IPS-15b (cell line): ENCODE measurements around the gene RANBP1.
"Not testable (repeated sequence)": the region's sequence is repeated elsewhere in the genome, so short reads cannot be mapped to it uniquely, and the experiment has no call there.

Source experiments
- H3K27me3 ChIP-seq: one replicate; pipeline ENCODE4 v1.6.1; 2013; ENCODE audit warnings: low read length; ENCODE audit not compliant: control insufficient read depth, insufficient read depth
- H3K36me3 ChIP-seq: one replicate; pipeline ENCODE4 v1.6.1; 2013; ENCODE audit warnings: low read length; ENCODE audit not compliant: control insufficient read depth, insufficient read depth
- H3K4me1 ChIP-seq: one replicate; pipeline ENCODE4 v1.6.1; 2013; ENCODE audit warnings: mild to moderate bottlenecking, low read length; ENCODE audit not compliant: control insufficient read depth, insufficient read depth
- H3K4me3 ChIP-seq: one replicate; pipeline ENCODE4 v1.5.1; 2013; ENCODE audit warnings: low read depth, low read length
- H3K9ac ChIP-seq: one replicate; pipeline ENCODE4 v1.6.1; 2013; ENCODE audit warnings: low read depth, mild to moderate bottlenecking, low read length
- H3K9me3 ChIP-seq: one replicate; pipeline ENCODE4 v1.6.1; 2013; ENCODE audit warnings: mild to moderate bottlenecking, low read length; ENCODE audit not compliant: control insufficient read depth, insufficient read depth

RANBP1 gene

DNA sequence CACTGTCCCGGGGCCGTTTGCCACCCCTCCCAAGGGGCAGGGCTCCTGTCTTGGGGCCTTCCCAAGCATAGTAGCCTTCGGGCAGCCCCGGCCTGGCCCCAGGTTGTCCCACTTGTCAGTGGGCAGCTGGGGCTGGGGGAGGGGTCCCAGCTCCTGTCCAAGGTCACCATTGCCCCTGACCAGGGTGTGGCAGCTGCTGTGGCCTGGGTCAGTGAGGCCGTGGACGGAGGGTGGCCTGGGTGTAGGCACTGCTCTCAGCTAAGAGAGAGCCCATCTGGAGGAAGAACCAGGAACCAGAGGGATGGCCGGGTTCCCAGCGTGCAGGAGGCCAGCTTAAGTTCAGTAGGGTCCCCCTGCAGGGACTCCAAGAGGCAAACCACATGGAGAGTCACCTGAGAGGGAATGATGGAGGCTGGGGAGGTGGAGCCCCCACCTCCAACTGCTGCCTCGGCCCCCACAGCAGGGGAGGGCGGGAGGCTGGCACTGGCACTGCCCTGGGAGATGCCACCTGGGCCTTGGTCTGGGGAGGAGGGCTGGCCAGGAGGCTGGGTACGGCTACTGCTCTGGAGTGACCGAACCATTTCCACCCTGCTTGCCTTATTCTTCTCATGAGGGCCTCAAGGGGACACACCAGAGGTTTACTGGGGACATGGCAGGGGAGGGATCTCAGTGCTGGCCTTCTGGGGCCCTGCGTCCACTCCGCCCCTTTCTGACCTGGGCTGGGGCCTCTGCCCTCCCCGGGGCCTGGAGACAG is 41.7 kb downstream of the RANBP1 start:
- H3K9ac ChIP-seq, result no peak overlapping the region
- no peak overlapping the region for H3K4me3 ChIP-seq
- no peaks in the 10 kb centered on the region for H3K27me3 ChIP-seq
- no peaks in the 10 kb centered on the region for H3K36me3 ChIP-seq
- H3K9me3 ChIP-seq, result no peaks in the 10 kb centered on the region
- H3K4me1 ChIP-seq, result no peaks in the 10 kb centered on the region

DNA sequence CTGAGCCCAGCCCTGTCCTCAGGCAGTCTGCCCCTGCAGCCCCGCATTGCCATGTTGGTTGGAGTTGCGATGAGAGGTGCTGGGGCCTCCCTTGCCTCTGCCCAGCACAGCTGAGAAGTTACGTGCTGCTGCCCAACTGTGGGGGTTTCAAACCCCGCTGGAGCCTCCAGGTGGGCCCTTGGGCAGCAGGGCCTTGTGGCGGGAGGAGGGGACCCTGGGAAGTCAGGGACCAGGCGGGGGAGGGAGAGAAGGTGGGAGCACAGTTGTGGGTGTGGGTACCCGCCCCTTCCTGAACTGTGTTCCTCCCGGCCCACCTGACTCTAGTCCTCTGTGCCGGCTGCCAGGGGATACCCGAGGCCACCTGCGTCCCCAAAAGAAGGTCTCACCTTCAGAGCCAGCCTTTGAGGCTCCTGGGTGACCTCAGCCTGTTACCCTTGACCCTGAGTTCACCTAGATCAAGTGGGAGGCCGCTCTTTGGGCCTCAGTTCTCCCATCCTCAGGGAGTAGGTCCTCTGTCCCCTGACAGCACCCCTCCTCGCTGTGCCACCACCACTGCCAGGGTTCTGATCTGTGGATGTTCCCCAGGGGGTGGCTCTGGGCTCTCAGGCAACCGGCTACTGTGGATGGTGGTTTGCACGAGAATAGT is 42.6 kb downstream of the RANBP1 start:
- no peaks in the 10 kb centered on the region for H3K27me3 ChIP-seq
- no peaks in the 10 kb centered on the region for H3K9me3 ChIP-seq
- no peak overlapping the region for H3K9ac ChIP-seq
- H3K36me3 ChIP-seq, result no peaks in the 10 kb centered on the region
- H3K4me1 ChIP-seq, result no peaks in the 10 kb centered on the region
- H3K4me3 ChIP-seq, result no peak overlapping the region

DNA sequence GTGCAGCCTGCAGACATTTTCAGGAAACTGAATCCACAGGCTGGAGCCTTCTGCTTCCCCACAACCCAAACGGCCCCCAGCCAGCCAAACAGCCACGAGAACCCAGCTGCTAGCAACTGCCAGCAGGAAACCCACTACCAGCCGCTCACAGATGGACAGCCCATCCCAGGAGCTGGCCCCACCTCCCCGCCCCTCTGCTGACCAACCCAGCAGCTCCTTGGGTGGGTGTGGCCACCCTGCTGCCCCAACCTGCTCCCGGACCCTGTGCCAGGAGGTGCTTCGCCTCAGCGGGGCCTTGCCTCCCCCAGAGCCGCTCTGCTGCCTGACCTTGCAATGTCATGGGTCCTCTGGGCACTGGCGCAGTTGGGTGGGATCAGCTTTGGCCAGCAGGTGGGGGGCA is 43.2 kb downstream of the RANBP1 start:
- Histone ChIP-seq H3K27me3 (no peaks in the 10 kb centered on the region), H3K9ac (no peak overlapping the region), H3K4me3 (no peak overlapping the region), H3K9me3 (no peaks in the 10 kb centered on the region), H3K36me3 (no peaks in the 10 kb centered on the region), H3K4me1 (no peaks in the 10 kb centered on the region)

DNA sequence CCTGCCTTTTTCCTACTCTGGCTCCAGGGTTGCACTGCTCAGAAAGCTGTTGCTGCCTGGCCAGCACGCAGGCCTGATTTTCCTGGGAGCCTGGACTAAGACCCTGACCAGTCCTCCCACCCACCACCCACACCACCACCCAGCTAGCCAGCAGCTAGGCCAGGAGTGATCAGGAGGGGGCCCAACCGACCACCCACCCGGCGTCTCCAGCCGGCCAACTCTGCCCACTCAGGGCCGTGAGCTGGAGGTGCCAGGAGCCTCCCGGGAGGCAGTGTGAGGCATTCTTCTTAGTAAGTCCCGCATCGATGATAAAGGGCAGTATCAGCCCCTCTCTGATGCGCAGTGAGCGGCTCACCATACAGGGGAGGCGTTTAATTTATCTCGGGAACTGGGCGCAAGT is 43.6 kb downstream of the RANBP1 start:
- H3K4me3 ChIP-seq, H3K36me3 ChIP-seq, H3K4me1 ChIP-seq, H3K9ac ChIP-seq, H3K9me3 ChIP-seq, H3K27me3 ChIP-seq: not testable (repeated sequence)

DNA sequence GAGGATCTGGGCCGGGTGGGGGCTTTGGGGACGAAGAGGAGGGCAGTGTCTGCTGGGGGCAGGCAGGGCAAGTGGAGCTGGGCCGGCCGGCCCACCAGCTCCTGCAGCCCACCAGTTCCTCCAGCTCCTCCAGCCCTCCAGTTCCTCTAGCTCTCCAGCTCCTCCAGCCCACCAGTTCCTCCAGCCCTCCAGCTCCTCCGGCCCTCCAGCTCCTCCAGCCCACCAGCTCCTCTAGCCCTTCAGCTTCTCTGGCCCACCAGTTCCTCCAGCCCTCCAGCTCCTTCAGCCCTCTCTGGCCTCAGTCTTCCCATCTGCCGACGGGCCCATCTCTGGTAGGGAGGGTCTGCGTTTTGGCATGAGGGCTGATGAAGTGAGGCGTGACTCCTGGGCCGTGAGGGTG is 44.1 kb downstream of the RANBP1 start:
- Histone ChIP-seq H3K27me3 (no peaks in the 10 kb centered on the region), H3K9me3 (no peaks in the 10 kb centered on the region), H3K36me3 (no peaks in the 10 kb centered on the region), H3K4me1 (no peaks in the 10 kb centered on the region), H3K9ac (no peak overlapping the region), H3K4me3 (no peak overlapping the region)

DNA sequence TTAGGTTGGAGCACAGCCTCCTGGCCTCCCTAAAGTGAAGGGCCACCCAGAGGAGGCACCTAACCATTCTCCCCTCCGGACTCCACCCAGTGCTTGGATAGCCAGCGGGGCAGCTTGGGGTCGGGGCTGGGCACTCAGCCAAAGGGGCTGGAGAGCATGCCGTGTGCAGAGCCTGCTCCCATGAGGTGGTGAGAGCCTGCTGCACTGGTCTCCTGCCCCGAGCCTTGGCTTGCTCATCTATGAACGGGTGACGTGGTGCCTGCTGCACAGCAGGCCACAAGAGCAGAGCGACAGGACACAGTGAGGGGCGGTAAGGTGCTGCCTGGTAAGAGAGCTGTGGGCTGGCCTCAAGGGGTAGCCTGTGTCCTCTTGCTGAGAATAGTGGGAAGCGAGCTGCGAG is 49.0 kb downstream of the RANBP1 start:
- no peaks in the 10 kb centered on the region for H3K27me3 ChIP-seq
- no peaks in the 10 kb centered on the region for H3K4me1 ChIP-seq
- H3K36me3 ChIP-seq, result no peaks in the 10 kb centered on the region
- no peak overlapping the region for H3K9ac ChIP-seq
- H3K4me3 ChIP-seq, result no peak overlapping the region
- H3K9me3 ChIP-seq, result no peaks in the 10 kb centered on the region

DNA sequence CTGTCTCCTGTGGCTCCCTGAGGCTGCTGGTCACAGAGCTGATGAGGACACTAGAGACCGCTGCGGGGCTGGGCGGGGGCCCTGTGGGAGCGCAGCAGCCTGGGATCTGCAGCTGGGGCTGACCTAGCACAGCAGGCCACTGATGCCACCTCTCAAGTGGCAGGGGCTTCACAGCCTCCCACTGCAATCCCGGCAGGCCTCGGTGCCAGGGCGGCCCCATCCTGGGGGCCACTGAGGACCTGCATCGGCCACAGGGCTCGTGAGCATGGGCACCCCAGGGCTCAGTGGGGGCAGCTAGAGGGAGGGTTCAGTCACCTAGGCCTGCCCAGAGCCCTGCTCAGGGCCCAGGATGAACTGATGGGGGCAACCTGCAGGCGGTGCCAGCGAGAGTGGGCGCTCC is 49.5 kb downstream of the RANBP1 start:
- Histone ChIP-seq H3K4me3 (no peak overlapping the region), H3K9me3 (no peaks in the 10 kb centered on the region), H3K9ac (no peak overlapping the region), H3K27me3 (no peaks in the 10 kb centered on the region), H3K36me3 (no peaks in the 10 kb centered on the region), H3K4me1 (no peaks in the 10 kb centered on the region)

DNA sequence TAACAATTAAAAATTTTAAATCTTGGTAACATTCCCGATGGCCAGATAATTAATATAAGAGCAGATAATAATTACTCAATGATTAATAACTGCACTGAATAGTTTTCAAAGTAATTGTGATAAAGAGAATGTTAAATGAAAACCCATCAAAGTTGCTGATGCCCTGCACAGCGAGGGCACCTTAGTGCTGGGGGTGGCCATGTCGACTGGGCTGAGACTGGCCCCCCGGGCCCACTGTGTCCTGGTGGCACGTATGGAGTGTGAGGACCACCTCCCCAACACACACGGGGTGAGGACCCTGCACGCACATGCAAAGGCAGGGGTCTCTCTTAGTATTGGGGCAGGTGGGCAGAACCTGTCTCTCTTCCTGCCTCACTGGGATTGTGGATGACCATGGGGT is 50.0 kb downstream of the RANBP1 start:
- no peak overlapping the region for H3K9ac ChIP-seq
- no peaks in the 10 kb centered on the region for H3K36me3 ChIP-seq
- H3K4me1 ChIP-seq, result no peaks in the 10 kb centered on the region
- H3K4me3 ChIP-seq, result no peak overlapping the region
- H3K27me3 ChIP-seq, result no peaks in the 10 kb centered on the region
- no peaks in the 10 kb centered on the region for H3K9me3 ChIP-seq

DNA sequence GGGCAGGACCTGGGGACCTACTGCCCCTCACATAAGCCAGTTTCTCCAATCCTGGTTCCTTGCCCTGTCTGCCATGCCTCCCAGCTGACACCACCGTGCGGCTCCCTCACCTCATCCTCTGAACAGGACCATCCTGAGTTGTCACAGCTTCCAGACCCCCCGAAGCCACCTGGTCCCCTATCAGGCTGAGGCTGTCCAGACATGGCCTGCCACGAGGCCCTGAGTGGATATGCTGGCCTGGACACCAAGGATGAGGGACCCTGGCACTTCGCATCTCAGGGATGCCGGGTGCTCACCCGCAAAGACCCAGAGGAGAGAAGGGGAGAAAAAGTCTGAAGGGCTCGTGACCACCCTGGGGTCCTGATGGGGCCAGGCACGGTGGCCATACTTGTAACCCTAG is 50.8 kb downstream of the RANBP1 start:
- Histone ChIP-seq H3K4me1 (no peaks in the 10 kb centered on the region), H3K9me3 (no peaks in the 10 kb centered on the region), H3K36me3 (no peaks in the 10 kb centered on the region), H3K9ac (no peak overlapping the region), H3K4me3 (no peak overlapping the region), H3K27me3 (no peaks in the 10 kb centered on the region)

DNA sequence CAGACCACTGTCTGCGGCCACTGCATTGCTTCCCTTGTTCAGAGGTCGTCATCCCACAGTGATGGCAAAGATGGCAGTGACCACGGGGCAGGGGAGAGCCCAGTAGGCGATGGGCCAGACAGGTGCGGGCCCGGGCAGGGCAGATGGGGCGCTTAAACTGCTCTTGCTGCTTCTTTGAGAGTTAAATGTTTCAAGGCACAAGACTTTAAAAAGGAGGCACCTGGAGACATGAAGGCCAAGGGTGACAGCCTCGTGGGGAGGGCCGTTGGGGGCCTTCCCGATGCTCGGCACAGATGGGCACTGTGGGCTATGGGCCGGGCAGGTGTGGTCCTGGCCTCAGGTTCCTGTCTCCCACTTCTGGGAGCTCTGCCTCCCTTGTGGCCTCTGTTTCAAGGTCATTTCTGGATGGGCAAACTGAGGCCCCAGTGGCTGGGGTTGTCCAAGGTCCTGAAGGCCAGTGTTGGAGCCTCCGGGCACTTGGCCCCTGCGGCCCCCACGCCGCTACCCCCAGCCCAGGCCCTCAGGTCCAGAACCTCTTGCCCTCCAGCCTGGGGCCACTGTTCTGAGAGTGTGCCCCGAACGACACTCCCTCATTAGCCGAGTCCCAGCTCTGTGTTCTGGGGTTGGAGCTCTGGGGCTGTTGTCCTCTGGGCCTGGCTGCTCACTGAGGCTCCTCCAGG is 51.9 kb downstream of the RANBP1 start:
- H3K9me3 ChIP-seq, result no peaks in the 10 kb centered on the region
- no peaks in the 10 kb centered on the region for H3K4me1 ChIP-seq
- H3K4me3 ChIP-seq, result no peak overlapping the region
- H3K9ac ChIP-seq, result no peak overlapping the region
- no peaks in the 10 kb centered on the region for H3K27me3 ChIP-seq
- no peaks in the 10 kb centered on the region for H3K36me3 ChIP-seq

DNA sequence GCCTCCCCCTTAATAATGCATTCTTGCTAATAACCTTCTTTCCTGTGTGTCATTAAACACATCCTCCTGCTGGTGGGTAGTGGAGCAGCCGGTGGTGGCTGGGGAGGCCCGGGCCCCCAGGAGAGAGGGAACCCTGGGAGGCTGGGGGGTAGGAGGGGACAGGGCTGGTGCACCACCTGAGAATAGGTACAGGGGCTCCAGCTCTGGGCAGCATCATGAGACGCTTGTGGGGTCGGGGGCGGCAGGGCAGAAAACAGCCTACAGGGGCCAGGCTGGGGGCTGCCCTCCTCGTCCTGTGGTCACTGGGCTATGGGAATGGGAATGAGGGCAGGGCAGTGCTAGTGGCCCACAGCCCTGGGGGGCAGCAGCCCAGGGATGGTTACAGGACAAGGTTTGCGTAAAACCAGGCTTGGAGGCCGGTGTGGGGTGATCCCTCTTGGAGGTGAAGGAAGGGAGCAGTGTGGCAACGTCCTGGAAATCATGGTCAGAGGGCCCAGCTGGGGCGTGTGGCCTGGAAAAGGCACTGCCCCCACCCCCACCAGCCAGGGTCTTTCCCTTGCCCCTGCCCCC is 53.4 kb downstream of the RANBP1 start:
- Histone ChIP-seq H3K9ac (no peak overlapping the region), H3K4me1 (no peaks in the 10 kb centered on the region), H3K9me3 (no peaks in the 10 kb centered on the region), H3K27me3 (no peaks in the 10 kb centered on the region), H3K4me3 (no peak overlapping the region), H3K36me3 (no peaks in the 10 kb centered on the region)

DNA sequence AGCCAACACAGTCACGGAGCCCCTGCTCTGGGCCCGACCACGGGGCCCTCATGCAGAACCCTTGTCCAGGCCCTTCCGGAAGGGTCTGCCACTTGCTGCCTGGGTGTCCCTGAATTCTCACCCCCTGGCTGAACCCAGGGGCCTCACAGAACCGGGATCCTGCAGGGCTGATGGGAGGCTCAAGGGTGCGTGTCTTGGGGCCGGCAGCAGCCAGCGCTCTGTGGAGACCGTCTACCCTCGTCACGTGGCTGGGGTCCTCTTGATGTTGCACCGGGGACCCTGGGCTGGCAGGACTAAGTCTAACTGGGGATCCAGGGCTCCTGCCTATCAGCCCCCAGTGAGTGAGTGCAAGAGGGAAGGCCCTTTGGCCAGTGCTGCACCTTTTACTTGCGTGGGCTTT is 54.3 kb downstream of the RANBP1 start:
- Histone ChIP-seq H3K9ac (no peak overlapping the region), H3K27me3 (no peaks in the 10 kb centered on the region), H3K4me1 (no peaks in the 10 kb centered on the region), H3K4me3 (no peak overlapping the region), H3K36me3 (no peaks in the 10 kb centered on the region), H3K9me3 (no peaks in the 10 kb centered on the region)
